ENCODE measurements around the gene PLSCR5. TPM values are rescaled to one million over a fixed set of nuclear protein-coding genes. Genes with fewer than 3 reads are reported as not detected.

Gene PLSCR5
- total RNA-seq, 1 donor from 2014 or later = not detected

DNA sequence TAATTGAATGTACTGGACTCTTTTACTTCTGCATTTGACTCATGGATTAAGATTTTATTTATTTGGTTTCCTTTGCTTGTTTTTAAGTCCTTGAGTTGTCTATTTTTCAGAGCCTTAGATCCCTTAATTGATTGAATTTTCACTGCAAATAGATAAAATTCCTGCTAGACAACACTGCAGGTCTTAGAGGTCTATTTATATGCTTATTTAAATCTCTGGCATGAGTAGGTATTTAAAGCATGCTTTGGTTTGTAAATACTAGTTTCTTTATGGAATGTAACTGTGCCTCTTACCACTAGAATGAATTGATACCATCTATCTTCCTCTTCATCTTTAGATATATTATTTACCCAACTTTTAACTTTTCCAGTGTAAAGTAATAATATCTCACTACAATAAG lies 20.0 kb downstream of the PLSCR5 start:
- no peak for DNase-seq

GRCh38 chr3:146581951-146582467 lies 23.1 kb downstream of the PLSCR5 start:
- no peak for DNase-seq

- DNase-seq = no peak
These were observed 24.0 kb downstream of the PLSCR5 start for GRCh38 chr3:146581080-146581601.

DNA sequence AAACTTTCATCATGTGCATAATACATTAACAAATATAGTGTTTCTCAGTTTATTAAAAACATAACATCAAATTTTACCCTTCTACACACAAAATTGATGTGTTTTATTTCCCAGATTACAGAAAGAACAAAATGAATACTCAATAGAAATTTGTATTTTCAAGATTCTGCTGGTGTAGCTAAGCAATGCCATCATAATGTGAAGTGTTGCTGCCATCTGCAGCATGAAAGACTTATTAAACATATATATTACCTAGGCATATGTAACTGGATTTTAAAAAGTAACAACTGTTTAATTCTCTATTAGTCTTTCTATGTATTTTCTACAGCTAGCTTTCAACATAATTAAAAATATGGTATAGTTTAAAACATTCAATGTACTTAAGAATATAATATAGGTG lies 27.5 kb downstream of the PLSCR5 start:
- no peak for DNase-seq

DNA sequence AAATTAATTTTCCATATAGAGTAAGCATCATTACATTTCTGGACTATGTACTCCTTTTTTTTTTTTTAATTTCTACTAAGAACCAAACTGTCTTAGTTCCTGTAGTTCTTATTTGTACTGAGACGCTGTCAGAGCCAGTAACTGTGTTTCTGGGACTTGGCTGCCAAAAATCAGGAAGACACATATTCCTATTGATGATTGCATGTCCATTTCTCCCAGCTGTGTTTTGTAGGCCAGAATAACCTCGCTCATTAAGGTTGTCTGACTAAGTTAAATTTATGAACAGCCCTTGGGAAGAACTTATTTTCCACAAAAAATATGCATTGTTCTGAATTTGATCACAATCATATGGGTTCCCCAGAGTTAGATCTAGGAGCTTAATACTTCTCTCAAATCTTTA lies 29.5 kb downstream of the PLSCR5 start:
- DNase-seq = no peak

DNA sequence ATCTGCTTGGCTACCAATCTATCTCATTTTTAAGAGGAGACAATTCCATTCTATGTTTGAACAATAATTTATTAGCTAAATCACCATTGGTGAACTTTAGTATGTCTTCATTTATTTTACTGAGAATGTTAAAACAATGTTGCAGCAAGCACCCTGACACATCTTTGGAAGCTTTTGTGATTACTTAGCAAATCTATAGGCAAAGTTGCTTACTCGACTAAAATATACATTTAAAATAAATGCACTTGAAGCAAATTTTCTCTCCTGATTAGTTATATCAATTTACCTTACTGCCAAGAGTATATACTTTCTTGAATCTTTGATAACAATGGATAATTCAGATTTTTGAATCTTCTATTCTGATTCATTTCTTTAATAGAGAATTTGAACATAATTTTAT lies 31.0 kb downstream of the PLSCR5 start:
- DNase-seq = no peak

DNA sequence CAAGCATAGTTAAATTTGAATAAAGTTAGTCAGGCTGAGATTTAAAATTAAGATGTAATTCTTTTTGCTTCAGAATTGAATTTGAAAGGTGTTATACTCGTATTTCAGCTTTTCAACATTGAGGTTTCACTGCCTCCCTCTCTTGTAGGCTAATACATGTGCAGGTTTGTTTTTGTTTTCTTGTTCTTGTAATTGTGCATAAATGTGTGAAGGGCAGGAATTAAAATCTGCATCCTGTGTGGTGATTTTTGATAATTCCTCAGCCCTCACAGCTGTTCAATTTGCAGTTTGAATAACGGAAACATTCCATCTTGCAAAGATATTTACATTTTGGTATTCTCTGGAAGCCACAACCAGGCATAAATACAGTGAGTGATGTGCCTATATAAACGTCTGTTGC lies 35.8 kb downstream of the PLSCR5 start:
- DNase-seq = no peak

GRCh38 chr3:146566138-146566537 lies 39.0 kb downstream of the PLSCR5 start:
- DNase-seq = no peak

DNA sequence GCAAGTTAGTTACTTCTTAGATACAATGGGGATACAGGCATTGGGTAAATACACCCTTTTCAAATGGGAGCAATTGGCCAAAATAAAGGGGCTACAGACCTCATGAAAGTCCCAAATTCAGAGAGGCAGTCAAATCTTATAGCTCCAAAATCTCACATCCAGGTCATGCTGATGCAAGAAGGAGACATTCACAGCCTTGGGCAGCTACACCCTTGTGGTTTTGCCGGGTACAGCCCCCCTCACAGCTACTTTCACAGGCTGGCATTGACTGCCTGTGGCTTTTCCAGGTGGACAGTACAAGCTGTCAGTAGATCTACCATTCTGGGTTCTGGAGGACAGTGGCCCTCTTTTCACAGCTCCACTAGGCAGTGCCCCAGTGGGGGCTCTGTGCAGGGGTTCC lies 43.3 kb downstream of the PLSCR5 start:
- no peak for DNase-seq

- no peak for DNase-seq
These were observed 43.7 kb downstream of the PLSCR5 start for GRCh38 chr3:146561463-146561862.

DNA sequence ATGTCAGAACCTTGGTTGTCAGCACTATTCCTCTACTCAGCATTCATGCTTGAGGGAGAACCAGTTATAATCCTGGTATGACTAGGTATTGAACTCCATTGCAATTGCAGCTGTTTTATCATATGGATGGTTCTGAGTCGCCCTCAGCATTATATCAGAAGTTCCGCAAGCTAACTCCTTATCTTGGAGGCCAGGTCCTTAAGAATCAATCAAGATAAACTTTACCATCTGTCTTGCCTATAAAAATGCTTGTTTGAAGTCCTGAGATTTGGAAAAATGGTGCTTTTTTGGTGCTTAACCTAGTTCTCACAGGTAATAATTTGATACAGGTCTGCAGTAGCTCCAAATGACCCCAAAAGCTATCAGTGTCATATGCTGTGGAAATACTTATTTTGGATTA lies 44.5 kb downstream of the PLSCR5 start:
- DNase-seq = no peak

DNA sequence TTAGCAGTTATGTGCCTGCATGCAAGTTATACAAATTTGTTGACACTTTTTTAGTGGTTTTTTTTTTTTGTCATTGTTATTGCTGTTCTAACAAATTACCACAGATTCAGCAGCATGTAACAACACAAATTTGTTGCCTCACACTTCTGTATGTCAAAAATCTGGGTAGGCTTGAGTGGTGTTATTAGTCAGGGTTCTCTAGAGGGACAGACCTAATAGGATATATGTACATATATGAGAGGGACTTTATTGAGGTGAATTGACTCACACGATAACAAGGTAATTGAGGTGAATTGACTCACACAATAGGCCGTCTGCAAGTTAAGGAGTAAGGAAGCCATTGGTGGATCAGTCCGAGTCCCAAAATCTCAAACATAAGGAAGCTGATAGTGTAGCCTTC lies 45.8 kb downstream of the PLSCR5 start:
- DNase-seq = no peak

GRCh38 chr3:146558781-146559180 lies 46.4 kb downstream of the PLSCR5 start:
- no peak for DNase-seq

GRCh38 chr3:146557745-146558144 lies 47.4 kb downstream of the PLSCR5 start:
- no peak for DNase-seq

DNA sequence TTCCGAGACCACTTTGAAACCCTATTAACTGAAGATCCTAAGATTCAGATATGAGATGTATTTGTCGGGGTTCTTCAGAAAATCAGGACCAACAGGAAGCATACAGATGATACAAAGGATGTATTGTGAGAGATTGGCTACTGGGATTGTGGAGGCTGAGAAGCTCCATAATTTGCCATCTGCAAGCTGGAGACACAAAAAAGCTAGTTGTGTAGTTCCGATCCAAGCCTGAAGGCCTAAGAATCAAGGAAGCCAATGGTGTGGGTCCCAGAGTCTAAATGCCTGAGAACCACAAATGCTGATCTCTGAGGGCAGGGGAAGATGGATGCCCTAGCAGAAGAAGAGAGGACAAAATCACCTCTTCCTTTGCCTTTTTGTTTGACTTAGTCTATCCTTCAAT lies 49.8 kb downstream of the PLSCR5 start:
- no peak for DNase-seq

GRCh38 chr3:146554151-146554760 lies 50.9 kb downstream of the PLSCR5 start:
- no peak for DNase-seq

DNA sequence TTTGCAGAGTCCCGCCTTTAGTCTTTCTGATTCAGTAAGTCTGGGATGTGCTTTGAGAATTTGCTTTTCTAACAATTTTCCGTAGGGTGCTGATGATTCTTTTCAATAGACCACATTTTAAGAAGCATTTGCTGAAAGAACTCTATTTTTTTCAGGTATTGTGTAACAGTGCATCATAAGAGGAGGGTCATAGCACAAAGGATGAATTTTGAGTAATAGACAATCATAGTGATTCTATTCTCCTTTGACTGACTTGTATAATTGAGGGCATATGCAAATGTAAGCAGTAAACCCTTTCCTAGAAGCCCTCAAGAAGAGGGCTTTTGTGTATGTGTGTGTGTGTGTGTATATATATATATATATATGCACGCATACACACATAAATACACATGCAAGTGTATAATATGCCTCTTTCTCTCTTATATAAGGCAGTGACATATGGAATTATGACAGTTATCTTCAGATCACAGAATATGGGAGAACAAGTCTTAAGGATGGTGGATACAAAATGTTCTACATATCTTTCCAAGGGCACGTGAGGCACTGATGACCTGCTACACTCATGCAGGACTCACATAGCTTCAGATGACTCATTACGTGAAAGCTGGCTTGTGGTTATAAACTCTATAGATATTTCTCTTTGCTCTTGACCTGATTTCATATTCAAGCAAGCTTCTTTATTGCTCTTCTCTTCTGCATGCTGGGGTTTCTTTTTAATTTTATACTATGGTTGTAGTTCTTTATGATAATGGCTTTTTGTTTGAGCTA lies 54.2 kb downstream of the PLSCR5 start:
- DNase-seq = no peak

DNA sequence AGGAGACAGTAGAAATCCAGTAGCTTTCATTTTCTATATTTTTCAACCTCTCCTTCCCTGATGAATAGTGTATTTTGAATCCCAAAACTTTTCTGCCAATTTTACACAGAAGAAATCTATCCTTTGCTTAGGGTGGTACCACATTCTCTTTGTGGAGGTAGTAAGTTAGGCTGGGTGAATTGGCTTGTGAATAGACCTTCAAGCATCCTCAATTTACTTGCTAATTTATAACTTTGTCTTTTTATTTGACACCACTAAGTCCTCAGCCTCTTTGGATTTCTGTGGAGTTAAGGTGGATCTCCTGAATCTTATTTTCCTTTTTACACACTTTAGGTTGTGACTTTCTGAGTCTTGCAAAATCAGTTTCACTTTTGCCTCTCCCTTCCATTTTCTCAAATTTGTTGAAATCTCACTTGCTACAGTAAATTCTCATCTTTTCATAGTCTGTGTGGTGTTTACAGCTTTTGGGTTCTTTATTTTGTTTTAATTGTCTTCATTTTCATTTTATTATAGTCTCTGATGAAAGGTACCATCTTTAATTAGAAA lies 55.0 kb downstream of the PLSCR5 start:
- no peak for DNase-seq

DNA sequence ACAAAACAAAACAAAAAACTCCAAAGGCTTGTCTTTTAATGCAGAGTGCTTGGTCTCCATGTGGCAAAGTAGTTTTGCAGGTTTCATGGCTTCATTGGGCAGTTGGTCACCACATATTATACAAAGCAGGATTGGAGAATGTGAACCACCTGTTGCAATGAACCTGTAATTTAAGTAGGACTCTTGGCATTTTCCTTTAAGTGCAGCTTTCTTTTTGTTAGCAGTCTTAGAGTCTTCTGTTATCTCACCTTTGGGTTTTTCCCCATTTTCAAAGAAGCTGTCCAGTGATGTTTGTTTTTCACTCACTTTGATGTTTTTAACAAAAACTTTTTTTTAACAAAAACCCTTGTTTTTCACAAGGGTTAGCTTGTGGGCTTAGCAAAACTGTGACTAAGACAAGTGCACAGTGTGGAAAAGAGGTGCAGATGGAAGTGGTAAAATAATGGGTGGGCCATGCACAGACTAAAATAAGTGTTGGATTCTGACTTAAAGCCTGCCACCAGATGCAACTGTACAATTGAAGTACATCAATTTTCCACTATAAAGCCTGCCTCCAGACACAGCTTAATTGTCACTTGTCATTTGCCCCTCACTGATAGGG lies 57.8 kb downstream of the PLSCR5 start:
- DNase-seq = no peak

GRCh38 chr3:146546366-146546965 lies 58.7 kb downstream of the PLSCR5 start:
- no peak for DNase-seq

- DNase-seq = no peak
These were observed 60.1 kb downstream of the PLSCR5 start for GRCh38 chr3:146544929-146545528.
